DMS53 (cell line): ENCODE measurements around the gene TMEM141.
A peak's percentile ranks its signal among the peaks of the same experiment; 100 is the strongest.
"Not testable (repeated sequence)": the region's sequence is repeated elsewhere in the genome, so short reads cannot be mapped to it uniquely, and the experiment has no call there.

ENCODE experiments used
- DNase-seq: peaks from one replicate; lab custom pipeline; 2025; lab: John Stamatoyannopoulos, UW

TMEM141 gene

GRCh38 chr9:136773386-136774044, 17.6 kb upstream of the TMEM141 start:
- DNase-seq = peak; percentile 62

GRCh38 chr9:136774416-136775045, 16.6 kb upstream of the TMEM141 start:
- DNase-seq = no peak

DNA sequence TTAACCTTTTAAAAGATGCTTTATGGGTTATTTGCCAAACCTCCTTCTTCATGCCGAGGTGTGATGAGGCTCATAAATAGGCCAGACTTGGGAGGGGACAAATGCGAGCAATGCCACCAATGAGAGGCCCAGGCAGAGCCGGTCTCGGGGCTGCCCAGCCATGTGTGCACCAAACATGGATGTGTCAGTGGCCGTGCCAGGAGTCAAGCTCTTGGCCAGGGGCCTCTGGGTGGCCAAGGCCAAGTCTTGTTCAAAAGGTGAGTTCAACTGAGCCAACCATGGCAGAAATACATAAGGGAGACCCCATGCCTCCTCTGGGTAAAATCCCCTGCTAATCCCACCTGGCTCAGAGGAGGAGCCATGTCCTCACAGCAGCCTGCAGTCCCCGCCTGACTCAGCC, 16.0 kb upstream of the TMEM141 start:
- no peak for DNase-seq

DNA sequence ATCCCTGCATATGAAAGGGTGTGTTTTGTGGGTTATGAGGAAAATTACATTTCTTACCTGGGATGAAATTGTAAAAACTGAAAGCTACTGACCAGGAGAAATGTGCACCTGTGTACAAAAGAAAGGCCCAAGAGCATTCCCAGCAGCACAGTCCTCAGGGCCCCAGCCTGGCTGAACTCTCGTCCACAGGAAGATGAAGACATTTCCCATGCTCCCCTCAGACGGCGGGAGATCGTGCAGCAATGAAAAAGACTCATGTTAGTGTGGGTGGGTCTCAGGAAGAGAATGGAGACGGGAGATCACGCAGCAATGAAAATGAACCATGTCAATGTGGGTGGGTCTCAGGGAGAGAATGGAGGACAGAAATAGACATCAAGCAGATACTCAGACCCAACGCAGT, 14.2 kb upstream of the TMEM141 start:
- no peak for DNase-seq

DNA sequence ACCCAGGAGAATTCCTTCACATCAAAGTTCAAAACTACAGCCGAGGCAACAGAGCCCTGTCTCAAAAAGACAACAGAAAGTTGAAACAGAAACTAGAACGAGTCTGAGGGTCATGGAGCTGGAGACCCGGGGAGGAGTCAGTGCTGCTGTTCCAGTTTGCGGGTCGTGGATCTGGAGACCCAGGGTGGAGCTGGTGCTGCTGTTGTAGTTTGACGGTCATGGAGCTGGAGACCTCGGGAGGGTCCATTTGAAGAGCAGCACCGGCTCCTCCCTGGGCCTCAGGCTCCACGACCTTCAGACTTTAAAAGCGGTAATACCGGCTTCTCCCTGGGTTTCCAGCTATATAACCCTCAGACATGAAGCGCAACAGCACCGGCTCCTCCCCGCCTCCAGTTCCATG, 13.8 kb upstream of the TMEM141 start:
- no peak for DNase-seq

DNA sequence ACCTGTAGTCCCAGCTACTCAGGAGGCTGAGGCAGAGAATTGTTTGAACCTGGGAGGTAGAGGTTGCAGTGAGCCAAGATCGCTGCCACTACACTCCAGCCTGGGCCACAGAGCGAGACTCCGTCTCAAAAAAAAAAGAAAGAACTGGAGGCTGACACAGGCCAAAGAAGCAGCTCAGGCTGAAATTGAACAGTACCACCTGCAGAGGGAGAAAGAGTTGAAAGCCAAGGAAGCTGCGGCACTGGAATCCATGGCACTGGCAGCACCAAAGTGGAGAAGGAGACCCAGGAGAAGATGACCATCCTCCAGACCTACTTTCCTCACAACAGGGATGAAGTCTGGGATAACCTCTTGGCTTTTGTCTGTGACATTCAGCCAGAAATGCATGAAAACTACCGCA, 11.3 kb upstream of the TMEM141 start:
- no peak for DNase-seq

DNA sequence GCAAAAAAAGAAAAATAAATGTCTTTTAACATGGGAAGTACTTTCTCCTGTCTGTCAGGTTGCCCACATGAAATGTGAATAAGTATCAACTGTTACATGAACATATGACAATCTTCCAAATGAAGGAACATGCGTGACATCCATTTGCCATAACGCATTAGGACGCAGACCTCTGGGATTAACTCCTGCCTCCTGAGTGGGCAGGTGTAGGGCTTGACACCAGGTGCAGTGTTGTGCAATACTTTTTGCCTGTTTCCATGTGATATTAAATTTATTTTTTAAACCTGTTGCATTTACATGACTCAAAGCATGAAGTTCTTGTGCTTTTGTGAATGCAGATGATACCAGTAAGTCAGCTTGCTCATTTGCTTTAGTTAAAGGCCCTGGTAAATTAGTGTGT, 8.7 kb upstream of the TMEM141 start:
- peak; percentile 43 for DNase-seq

DNA sequence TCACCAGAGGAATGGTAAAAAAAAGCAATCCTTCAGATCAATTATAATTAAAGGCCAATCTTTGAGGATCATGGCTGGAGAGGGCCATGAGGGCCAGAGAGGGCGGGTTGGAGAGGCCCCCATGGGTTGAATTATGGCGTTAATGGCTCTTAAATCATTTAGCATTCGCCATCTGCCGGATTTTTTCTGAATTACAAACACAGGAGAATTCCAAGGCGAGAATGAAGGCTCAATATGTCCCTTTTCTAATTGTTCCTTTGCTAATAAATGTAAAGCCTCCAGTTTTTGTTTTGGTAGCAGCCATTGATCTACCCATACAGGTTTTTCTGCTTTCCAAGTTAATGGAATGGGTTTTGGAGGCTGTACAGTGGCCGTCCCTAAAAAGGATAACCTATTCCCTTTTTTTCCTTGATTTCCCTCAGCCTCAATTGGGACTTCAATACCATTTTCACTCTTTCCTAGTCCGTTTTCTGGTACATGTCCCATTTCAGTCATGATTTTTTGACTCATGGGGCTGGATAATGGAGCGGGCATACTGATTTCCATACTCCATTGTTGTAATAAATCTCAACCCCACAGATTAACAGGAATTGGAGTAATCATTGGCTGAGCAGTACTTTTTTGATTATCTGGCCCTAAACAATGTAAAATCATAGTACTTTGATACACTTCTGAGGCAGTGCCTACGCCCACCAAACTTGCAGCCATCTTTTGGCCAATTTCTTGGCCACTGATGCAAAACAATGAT, 6.7 kb upstream of the TMEM141 start:
- DNase-seq = peak; percentile 83

DNA sequence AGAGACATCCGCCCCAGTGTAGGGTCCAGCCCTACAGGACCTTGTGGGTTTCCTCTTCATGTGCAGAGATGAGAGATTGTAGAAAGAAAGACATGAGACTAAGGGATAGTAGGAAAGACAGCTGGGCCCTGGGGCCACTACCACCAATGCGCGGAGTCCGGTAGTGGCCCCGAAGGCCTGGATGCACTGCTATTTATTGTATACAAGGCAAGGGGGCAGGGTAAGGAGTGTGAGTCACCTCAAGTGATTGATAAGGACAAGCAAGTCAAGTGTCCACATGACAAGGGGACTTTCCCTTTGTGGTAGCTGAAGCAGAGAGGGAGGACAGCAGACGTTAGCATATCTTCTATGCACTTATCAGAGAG, 6.2 kb upstream of the TMEM141 start:
- DNase-seq = no peak

DNA sequence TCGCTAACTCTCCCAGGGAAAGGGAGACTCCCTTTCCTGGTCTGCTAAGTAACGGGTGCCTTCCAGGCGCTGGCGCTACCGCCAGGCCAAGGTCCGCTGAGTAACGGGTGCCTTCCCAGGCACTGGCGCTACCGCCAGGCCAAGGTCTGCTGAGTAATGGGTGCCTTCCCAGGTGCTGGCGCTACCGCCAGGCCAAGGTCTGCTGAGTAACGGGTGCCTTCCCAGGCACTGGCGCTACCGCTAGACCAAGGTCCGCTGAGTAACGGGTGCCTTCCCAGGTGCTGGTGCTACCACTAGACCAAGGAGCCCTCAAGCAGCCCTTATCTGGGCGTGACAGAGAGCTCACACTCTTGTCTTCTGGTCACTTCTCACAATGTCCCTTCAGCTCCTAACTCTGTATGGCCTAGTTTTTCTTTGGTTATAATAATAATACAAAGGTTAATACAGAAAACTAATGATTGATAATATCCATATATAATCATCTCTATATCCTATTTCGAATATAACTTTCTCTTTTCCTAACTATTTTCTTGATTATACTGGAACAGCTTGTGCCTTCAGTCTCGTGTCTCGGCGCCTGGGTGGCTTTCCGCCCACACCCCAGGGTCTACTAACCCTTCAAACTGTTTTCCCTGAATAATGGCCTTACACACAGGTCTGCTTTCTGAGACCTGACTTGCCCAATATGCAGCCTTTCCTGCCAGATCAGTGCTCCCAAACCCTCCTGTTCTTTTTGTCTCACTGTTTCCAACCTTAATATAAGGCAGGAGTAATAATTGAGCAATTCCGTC, 5.4 kb upstream of the TMEM141 start:
- not testable (repeated sequence) for DNase-seq

GRCh38 chr9:136786451-136786850, 4.7 kb upstream of the TMEM141 start:
- DNase-seq = no peak

DNA sequence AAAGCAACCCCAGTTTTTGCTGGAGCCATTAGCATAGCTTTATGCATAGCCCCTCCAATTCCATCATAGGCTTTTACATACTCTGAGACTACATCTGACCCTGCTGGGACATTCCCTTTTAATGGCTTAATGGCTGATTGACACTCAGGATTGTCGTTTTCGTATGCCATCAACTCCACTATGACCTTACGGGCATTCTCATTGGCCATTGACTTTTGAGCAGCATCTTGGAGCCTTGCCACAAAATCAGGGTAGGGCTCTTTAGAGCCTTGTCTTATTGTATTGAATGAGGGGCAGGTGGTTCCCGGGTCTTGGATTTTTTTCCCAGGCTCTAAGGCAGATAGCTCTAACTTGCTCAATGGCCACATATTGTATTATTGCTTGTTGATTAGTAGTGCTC, 4.2 kb upstream of the TMEM141 start:
- DNase-seq = not testable (repeated sequence)

GRCh38 chr9:136787690-136788400, 3.3 kb upstream of the TMEM141 start:
- peak; percentile 86 for DNase-seq

- peak; percentile 77 for DNase-seq
Observed at GRCh38 chr9:136788644-136789522, 2.3 kb upstream of the TMEM141 start.

DNA sequence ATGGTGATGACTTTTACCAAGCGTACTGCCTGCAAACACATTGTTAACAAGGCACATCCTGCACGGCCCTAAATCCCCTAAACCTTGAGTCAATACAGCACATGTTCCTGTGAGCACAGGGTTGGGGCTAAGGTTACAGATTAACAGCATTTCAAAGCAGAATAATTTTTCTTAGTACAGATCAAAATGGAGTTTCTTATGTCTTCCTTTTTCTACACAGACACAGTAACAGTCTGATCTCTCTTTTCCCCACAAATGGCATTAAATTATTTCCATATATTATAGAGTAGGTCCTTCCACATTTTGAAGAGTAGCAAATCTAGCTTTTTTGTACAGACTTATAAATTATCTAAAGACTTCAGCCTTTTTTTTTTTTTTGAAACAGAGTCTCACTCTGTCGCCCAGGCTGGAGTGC, 1.6 kb upstream of the TMEM141 start:
- DNase-seq = peak; percentile 92

- peak; percentile 94 for DNase-seq
Observed at GRCh38 chr9:136791516-136792276, 552 bp downstream of the TMEM141 start.

DNA sequence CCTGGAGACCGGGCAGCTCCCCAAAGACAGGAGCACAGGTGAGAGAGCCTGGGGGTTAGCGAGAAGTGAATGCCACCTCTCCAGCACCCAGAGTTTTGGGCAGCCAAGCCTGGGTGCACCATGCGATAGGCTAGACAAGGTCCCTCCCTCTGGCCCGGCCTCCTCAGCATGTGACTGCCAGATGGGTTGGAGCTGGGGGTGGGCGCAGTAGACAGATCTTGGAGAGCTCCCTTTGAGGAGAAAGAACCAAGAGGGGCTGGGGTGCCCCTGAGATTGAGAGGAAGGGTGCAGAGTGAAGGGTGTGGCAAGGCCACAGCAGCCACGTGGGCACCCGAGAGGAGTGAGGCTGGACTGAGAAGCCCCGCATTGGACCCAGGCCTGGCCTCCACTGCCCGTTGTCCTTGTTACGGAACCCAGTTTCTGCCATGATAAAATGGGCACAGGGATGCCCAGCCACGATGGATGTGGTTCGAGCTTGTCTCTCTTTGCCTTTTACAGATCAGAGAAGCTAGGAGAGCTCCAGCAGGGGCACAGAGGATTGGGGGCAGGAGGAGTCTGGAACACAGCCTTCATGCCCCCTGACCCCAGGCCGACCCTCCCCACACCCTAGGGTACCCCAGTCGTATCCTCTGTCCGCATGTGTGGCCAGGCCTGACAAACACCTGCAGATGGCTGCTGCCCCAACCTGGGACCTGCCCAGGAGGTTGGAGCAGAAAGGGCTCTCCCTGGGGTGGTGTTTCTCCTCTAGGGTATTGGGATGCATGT, 1.4 kb downstream of the TMEM141 start:
- no peak for DNase-seq

DNA sequence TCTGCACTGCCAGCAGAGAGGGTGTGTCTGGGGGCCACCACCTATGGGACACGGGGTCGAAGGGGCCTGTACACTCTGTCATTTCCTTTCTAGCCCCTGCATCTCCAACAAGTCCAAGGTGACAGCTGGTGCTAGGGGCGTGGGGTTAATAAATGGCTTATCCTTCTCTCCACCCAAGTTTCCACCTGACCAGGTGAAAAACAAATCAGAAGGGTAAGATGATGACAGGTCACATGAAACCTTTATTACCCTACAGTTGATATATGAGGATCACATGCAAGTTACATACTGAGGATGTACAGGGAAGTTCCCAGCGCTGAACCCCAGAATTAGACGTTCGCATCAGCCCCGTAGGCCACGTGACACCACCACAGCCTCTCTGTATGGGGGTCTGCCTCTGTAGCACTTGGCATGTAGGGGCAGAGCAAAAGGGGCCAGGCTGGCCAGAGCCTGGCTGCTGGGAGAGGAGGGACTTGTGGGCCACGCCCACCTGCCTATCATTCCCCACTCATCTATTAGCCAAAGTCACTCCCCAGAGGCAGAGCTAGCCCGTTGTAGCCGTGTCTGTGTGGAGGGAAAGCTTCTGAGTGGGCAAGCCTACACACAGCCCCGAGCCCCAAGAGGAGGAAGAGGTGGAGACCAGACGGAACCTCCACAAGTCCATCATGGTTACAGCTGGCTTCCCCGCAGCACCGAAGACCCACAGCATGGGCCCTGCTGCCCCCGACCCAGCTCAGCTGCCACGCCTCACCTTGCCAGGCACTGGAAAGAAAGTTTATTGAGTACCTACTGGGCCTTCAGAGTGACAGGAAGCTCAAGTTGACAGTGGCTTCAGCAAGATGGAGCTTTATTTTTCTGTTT, 2.2 kb downstream of the TMEM141 start:
- DNase-seq = peak; percentile 32
